SU-DHL-6 (cell line): Measurements from ENCODE around the gene CIAO2A.

ENCODE experiments used
- CTCF ChIP-seq: fragments of 200-600 bp; sonication (generic); IDR thresholded peaks from one replicate; pipeline ENCODE4 v1.5.1; 2017; ENCODE audit warnings: antibody characterized with exemption, mild to moderate bottlenecking, low read length, moderate library complexity; ENCODE audit not compliant: insufficient read depth, poor library complexity, severe bottlenecking
- EZH2phosphoT487 ChIP-seq: fragments of 200-600 bp; sonication (generic), shearing (Covaris generic); conservative IDR thresholded peaks from 2 replicates; pipeline ENCODE4 v1.6.1; 2018; ENCODE audit warnings: mild to moderate bottlenecking, antibody characterized with exemption, low read length, moderate library complexity, mixed read lengths

GRCh38 chr15:64045774-64046420 is 47.7 kb downstream of the CIAO2A start:
- TF ChIP-seq CTCF (no peak), EZH2phosphoT487 (no peak)
